Mesodermal cell (in vitro differentiated cells): ENCODE data around the gene RPS18. TPM values are rescaled to one million over a fixed set of nuclear protein-coding genes. Genes with fewer than 3 reads are reported as not detected.
"Not testable (repeated sequence)": the region's sequence is repeated elsewhere in the genome, so short reads cannot be mapped to it uniquely, and the experiment has no call there.

Experiments used
- H3K27ac ChIP-seq: 2 replicates; pipeline ENCODE4 v1.7.0; 2013; ENCODE audit warnings: mild to moderate bottlenecking, low read depth, low read length, moderate library complexity; ENCODE audit not compliant: severe bottlenecking
- H3K36me3 ChIP-seq: 2 replicates; pipeline ENCODE4 v1.7.1; 2013; ENCODE audit warnings: mild to moderate bottlenecking, low read length, moderate library complexity; ENCODE audit not compliant: control insufficient read depth, insufficient read depth
- H3K4me1 ChIP-seq: one replicate; pipeline ENCODE4 v1.7.1; 2013; ENCODE audit warnings: mild to moderate bottlenecking, low read length; ENCODE audit not compliant: insufficient read depth, control insufficient read depth, poor library complexity, severe bottlenecking
- H3K4me3 ChIP-seq: 2 replicates; pipeline ENCODE4 v1.7.0; 2013; ENCODE audit warnings: low read length, control low read depth, mild to moderate bottlenecking; ENCODE audit not compliant: insufficient read depth, poor library complexity, severe bottlenecking; ENCODE audit errors: extremely low read depth
- H3K9me3 ChIP-seq: 2 replicates; pipeline ENCODE4 v1.7.1; 2013; ENCODE audit warnings: mild to moderate bottlenecking, low read length, moderate library complexity; ENCODE audit not compliant: control insufficient read depth
- WGBS, 2 experiments: methylation state at CpG; one replicate each; pipeline ENCODE4 v1.1.5; 2013; ENCODE audit warnings: missing lambda C conversion rate in 2 of 2; ENCODE audit not compliant: insufficient coverage in 2 of 2; 5-methylcytosine and 5-hydroxymethylcytosine counted together
- polyA plus RNA-seq, 2 experiments: library from polyadenylated mRNA; stranded (reverse); fragments of 50-300 nt; gene quantifications; one replicate each; pipeline ENCODE4 v1.2.3, GENCODE V29; 2013

Gene RPS18
- polyA plus RNA-seq (2013, experiment 1 of 2): 3,649 TPM
- 3,497 TPM for polyA plus RNA-seq (2013, experiment 2 of 2)

- Histone ChIP-seq H3K36me3 (peaks cover 76% of the 10 kb centered on the region), H3K4me1 (peaks cover 21% of the 10 kb centered on the region), H3K9me3 (no peaks in the 10 kb centered on the region), H3K4me3 (peak within 1 kb of the TSS; percentile 69), H3K27ac (peak within 1 kb of the TSS; percentile 94)
- 0% methylated on average over 36 to 45 of the region's 48 CpGs for WGBS, 2 experiments
Observed at GRCh38 chr6:33271468-33272274, at the start of gene RPS18, which contains the start of gene VPS52. TSS of gene RPS18 (plus strand) at chr6:33272075. CDS start at chr6:33272120, 45 bp downstream. TSS of gene VPS52 (minus strand) at chr6:33271876. CDS start at chr6:33271675, 201 bp downstream.

- H3K4me1 ChIP-seq, H3K27ac ChIP-seq, H3K9me3 ChIP-seq, H3K36me3 ChIP-seq, H3K4me3 ChIP-seq: not testable (repeated sequence)
- 36 to 46% methylated on average over 4 to 7 of the region's 14 CpGs for WGBS, 2 experiments
Observed at GRCh38 chr6:33226503-33227120, 45.3 kb upstream of the RPS18 start.

- no peak overlapping the region for H3K4me3 ChIP-seq
- 17 to 26% methylated on average over 6 of the region's 6 CpGs for WGBS, 2 experiments
- H3K4me1 ChIP-seq: peaks cover 8% of the 10 kb centered on the region
- H3K9me3 ChIP-seq: no peaks in the 10 kb centered on the region
- H3K36me3 ChIP-seq: no peaks in the 10 kb centered on the region
- peak overlapping the region; percentile 29 for H3K27ac ChIP-seq
Observed at GRCh38 chr6:33235221-33235634, 36.6 kb upstream of the RPS18 start.

GRCh38 chr6:33236328-33236727 lies 35.5 kb upstream of the RPS18 start:
- Histone ChIP-seq H3K4me3 (no peak overlapping the region), H3K27ac (no peak overlapping the region), H3K9me3 (no peaks in the 10 kb centered on the region), H3K4me1 (peaks cover 8% of the 10 kb centered on the region), H3K36me3 (no peaks in the 10 kb centered on the region)

GRCh38 chr6:33236852-33237251 lies 35.0 kb upstream of the RPS18 start:
- Histone ChIP-seq H3K36me3 (no peaks in the 10 kb centered on the region), H3K27ac (no peak overlapping the region), H3K4me3 (no peak overlapping the region), H3K9me3 (no peaks in the 10 kb centered on the region), H3K4me1 (peaks cover 8% of the 10 kb centered on the region)
- WGBS, 2 experiments: 89 to 92% methylated on average over 6 of the region's 6 CpGs

- no peaks in the 10 kb centered on the region for H3K9me3 ChIP-seq
- no peak overlapping the region for H3K4me3 ChIP-seq
- WGBS, 2 experiments: 100% methylated on average over 2 of the region's 2 CpGs
- H3K4me1 ChIP-seq: peaks cover 8% of the 10 kb centered on the region
- H3K36me3 ChIP-seq: no peaks in the 10 kb centered on the region
- H3K27ac ChIP-seq: no peak overlapping the region
Observed at GRCh38 chr6:33237741-33238140, 34.1 kb upstream of the RPS18 start.

- Histone ChIP-seq H3K4me3 (no peak overlapping the region), H3K27ac (no peak overlapping the region), H3K4me1 (no peaks in the 10 kb centered on the region), H3K9me3 (no peaks in the 10 kb centered on the region), H3K36me3 (no peaks in the 10 kb centered on the region)
- no CpG with 5 or more reads among the region's 3 CpGs for WGBS, 2 experiments
Observed at GRCh38 chr6:33241968-33242367, 29.9 kb upstream of the RPS18 start.

GRCh38 chr6:33243476-33243875 lies 28.4 kb upstream of the RPS18 start:
- whole genome bisulfite sequencing, 2 experiments: 67% methylated on average over 1 of the region's 1 CpG; no CpG with 5 or more reads in 1 of the 2 experiments

GRCh38 chr6:33247977-33248642 lies 23.8 kb upstream of the RPS18 start:
- H3K27ac ChIP-seq: peak overlapping the region; percentile 57
- 9 to 12% methylated on average over 20 to 28 of the region's 28 CpGs for WGBS, 2 experiments
- peak overlapping the region; percentile 48 for H3K4me3 ChIP-seq
- H3K4me1 ChIP-seq: peaks cover 10% of the 10 kb centered on the region
- peaks cover 13% of the 10 kb centered on the region for H3K36me3 ChIP-seq
- no peaks in the 10 kb centered on the region for H3K9me3 ChIP-seq

More at GRCh38 chr6:33243476-33243875, 28.4 kb upstream of the RPS18 start:
- H3K36me3 ChIP-seq: no peaks in the 10 kb centered on the region
- H3K27ac ChIP-seq: no peak overlapping the region
- H3K9me3 ChIP-seq: no peaks in the 10 kb centered on the region
- no peaks in the 10 kb centered on the region for H3K4me1 ChIP-seq
- no peak overlapping the region for H3K4me3 ChIP-seq

GRCh38 chr6:33248643-33248931 lies 23.3 kb upstream of the RPS18 start:
- WGBS, 2 experiments: 7 to 16% methylated on average over 13 to 17 of the region's 18 CpGs
- H3K4me1 ChIP-seq: peaks cover 10% of the 10 kb centered on the region
- no peaks in the 10 kb centered on the region for H3K9me3 ChIP-seq
- H3K36me3 ChIP-seq: peaks cover 13% of the 10 kb centered on the region
- H3K27ac ChIP-seq: peak overlapping the region; percentile 57
- H3K4me3 ChIP-seq: peak overlapping the region; percentile 48
